HepG2 (cell line): ENCODE measurements around the gene XPO1. TPM values are rescaled to one million over a fixed set of nuclear protein-coding genes. Genes with fewer than 3 reads are reported as not detected.
A peak's percentile ranks its signal among the peaks of the same experiment; 100 is the strongest.

ENCODE experiments used
- ATAC-seq: fragments of 200-7000 bp; cut with Tn5 transposase; 3 replicates; pipeline ENCODE4 v1.9.1; 2020; ENCODE audit warnings: mild to moderate bottlenecking, moderate library complexity
- BruUV-seq: library from RNA; stranded (reverse); fragments of 400-500 nt; replicated peaks from 2 replicates; lab custom pipeline; 2021; lab: Mats Ljungman, UMichigan
- CTCF ChIA-PET: fragments of 300-600 bp; formaldehyde crosslinking; extraction: SDS; loops from one replicate; lab custom pipeline; 2021; ENCODE audit warnings: low total read pairs, inconsistent platforms, low intra/inter-chr PET ratio; lab: Yijun Ruan, JAX
- POLR2A ChIA-PET: fragments of 350-600 bp; sonication (Branson Sonifier 250); formaldehyde crosslinking; loops from one replicate; lab custom pipeline; 2020; ENCODE audit warnings: antibody characterized with exemption, inconsistent platforms; lab: Yijun Ruan, JAX
- DNase-seq: peaks from one replicate; pipeline ENCODE4 v3.0.0-alpha.2; 2015; ENCODE audit warnings: low spot score
- FAIRE-seq: peaks from 3 replicates; lab custom pipeline; 2011; peaks lifted over from hg19 to GRCh38; lab: Jason Lieb, UNC
- H2AFZ ChIP-seq: one replicate; pipeline ENCODE4 v1.6.1; 2011; ENCODE audit warnings: low read length, inconsistent platforms
- H3K27ac ChIP-seq: fragments of 300-600 bp; 3 replicates; pipeline ENCODE4 v1.8.0; 2011; ENCODE audit warnings: mixed run types, mild to moderate bottlenecking, mixed read lengths, low read length, inconsistent platforms; ENCODE audit not compliant: insufficient read depth; ENCODE audit errors: extremely low read length
- H3K27me3 ChIP-seq, 2 experiments: fragments of 200-600 bp in 1 of 2; 2 replicates in 1 of 2; 3 replicates in 1 of 2; pipeline versions ENCODE4 v1.6.0 to v1.8.0; 2011; ENCODE audit warnings: low read length in 2 of 2, mild to moderate bottlenecking in 2 of 2, moderate library complexity in 2 of 2, inconsistent platforms in 1 of 2; ENCODE audit not compliant: insufficient read depth in 2 of 2, control insufficient read depth in 1 of 2
- H3K36me3 ChIP-seq, 2 experiments: fragments of 200-600 bp in 1 of 2; replicated peaks in 1 of 2; 2 replicates in 1 of 2; 3 replicates in 1 of 2; pipeline versions ENCODE4 v1.5.1 to v1.8.0; 2011; ENCODE audit warnings: low read length in 2 of 2, inconsistent platforms in 1 of 2; ENCODE audit not compliant: insufficient read depth in 2 of 2, control insufficient read depth in 1 of 2
- H3K4me1 ChIP-seq: 2 replicates; pipeline ENCODE4 v1.5.1; 2012; ENCODE audit warnings: low read length, inconsistent platforms; ENCODE audit not compliant: insufficient read depth
- H3K4me2 ChIP-seq: 2 replicates; pipeline ENCODE4 v1.6.0; 2011; ENCODE audit warnings: low read depth, low read length, inconsistent platforms
- H3K4me3 ChIP-seq, 3 experiments: fragments of 200-600 bp in 1 of 3; sonication (generic), shearing (Covaris generic) in 1 of 3; replicated peaks in 1 of 3; 2 replicates each; pipeline ENCODE4 v1.5.1; 2011 to 2016; ENCODE audit warnings: low read length in 3 of 3, inconsistent platforms in 2 of 3, low read depth in 2 of 3, mild to moderate bottlenecking in 2 of 3, control low read depth in 1 of 3, mixed read lengths in 1 of 3; ENCODE audit not compliant: insufficient read depth in 1 of 3
- H3K79me2 ChIP-seq: one replicate; pipeline ENCODE4 v1.6.1; 2011; ENCODE audit warnings: low read length, inconsistent platforms; ENCODE audit not compliant: insufficient read depth
- H3K9ac ChIP-seq: 2 replicates; pipeline ENCODE4 v1.6.0; 2011; ENCODE audit warnings: mild to moderate bottlenecking, low read depth, low read length, inconsistent platforms; ENCODE audit not compliant: insufficient read depth
- H3K9me3 ChIP-seq: 2 replicates; pipeline ENCODE4 v1.5.1; 2012; ENCODE audit warnings: mild to moderate bottlenecking, low read length
- H4K20me1 ChIP-seq: 2 replicates; pipeline ENCODE4 v1.6.0; 2011; ENCODE audit warnings: inconsistent platforms, mild to moderate bottlenecking, low read length, moderate library complexity; ENCODE audit not compliant: insufficient read depth
- ATM ChIP-seq: fragments of 450-650 bp; IDR thresholded peaks from 2 replicates; pipeline ENCODE4 v1.7.1; 2017; ENCODE audit warnings: mild to moderate bottlenecking, borderline replicate concordance
- CHD4 ChIP-seq: fragments of 200-600 bp; sonication (generic); IDR thresholded peaks from 2 replicates; pipeline ENCODE4 v1.7.0; 2017; ENCODE audit warnings: mild to moderate bottlenecking, low read length, borderline replicate concordance
- FLYWCH1 ChIP-seq: sonication (generic); formaldehyde crosslinking; IDR thresholded peaks from 2 replicates; pipeline ENCODE4 v1.8.1; 2023; ENCODE audit warnings: mild to moderate bottlenecking, missing genetic modification reagents
- FOXA3 ChIP-seq: IDR thresholded peaks from 2 replicates; pipeline ENCODE4 v1.6.1; 2016; ENCODE audit warnings: missing genetic modification reagents, missing compliant biosample characterization
- HMG20B ChIP-seq: conservative IDR thresholded peaks from 2 replicates; pipeline ENCODE4 v1.6.1; 2016; ENCODE audit warnings: missing genetic modification reagents, missing compliant biosample characterization
- NCOA5 ChIP-seq: sonication (generic); formaldehyde crosslinking; IDR thresholded peaks from 2 replicates; pipeline ENCODE4 v1.4.0; 2020; ENCODE audit warnings: missing genetic modification reagents
- RARA ChIP-seq: IDR thresholded peaks from 2 replicates; pipeline ENCODE4 v1.6.1; 2016; ENCODE audit warnings: missing genetic modification reagents, missing compliant biosample characterization
- RBM22 ChIP-seq: fragments of 200-400 bp; formaldehyde crosslinking; optimal IDR thresholded peaks from 2 replicates; pipeline ENCODE3; 2017; ENCODE audit warnings: mild to moderate bottlenecking, low read length, moderate library complexity
- TBP ChIP-seq: sonication (generic); formaldehyde crosslinking; IDR thresholded peaks from 2 replicates; pipeline ENCODE4 v1.5.0; 2020; ENCODE audit warnings: missing genetic modification reagents
- ZNF121 ChIP-seq: sonication (generic); formaldehyde crosslinking; IDR thresholded peaks from 2 replicates; pipeline ENCODE4 v1.5.0; 2020; ENCODE audit warnings: mild to moderate bottlenecking, missing genetic modification reagents
- ZNF136 ChIP-seq: sonication (generic); formaldehyde crosslinking; IDR thresholded peaks from 2 replicates; pipeline ENCODE4 v1.8.1; 2022; ENCODE audit warnings: low read depth, mild to moderate bottlenecking, moderate library complexity, missing genetic modification reagents
- ZNF235 ChIP-seq: sonication (generic); formaldehyde crosslinking; IDR thresholded peaks from 2 replicates; pipeline ENCODE4 v1.8.1; 2023; ENCODE audit warnings: mild to moderate bottlenecking, missing genetic modification reagents, borderline replicate concordance
- ZNF615 ChIP-seq: sonication (generic); formaldehyde crosslinking; IDR thresholded peaks from 2 replicates; pipeline ENCODE4 v1.5.0; 2020; ENCODE audit warnings: mild to moderate bottlenecking, missing genetic modification reagents, borderline replicate concordance
- ZNF672 ChIP-seq: sonication (generic); formaldehyde crosslinking; IDR thresholded peaks from 2 replicates; pipeline ENCODE4 v1.8.1; 2022; ENCODE audit warnings: missing genetic modification reagents
- ZNF761 ChIP-seq: sonication (generic); formaldehyde crosslinking; conservative IDR thresholded peaks from 2 replicates; pipeline ENCODE4 v1.4.0; 2020; ENCODE audit warnings: mild to moderate bottlenecking, missing genetic modification reagents
- ZSCAN29 ChIP-seq: sonication (generic); formaldehyde crosslinking; conservative IDR thresholded peaks from 2 replicates; pipeline ENCODE4 v1.4.0; 2020; ENCODE audit warnings: mild to moderate bottlenecking, missing genetic modification reagents
- WGBS: methylation state at CpG from one replicate; pipeline ENCODE4 v1.1.6; 2017; ENCODE audit warnings: low lambda C conversion rate; 5-methylcytosine and 5-hydroxymethylcytosine counted together
- in situ Hi-C: cut with HindIII; loops from 2 replicates; pipeline ENCODE4 v1.10.0; 2017; ENCODE audit warnings: low pct_unique_long_range_greater_than_20kb; ENCODE audit not compliant: extremely low pct_ligation_motif_present
- intact Hi-C: fragments of 100-400 bp; cut with micrococcal nuclease; formaldehyde crosslinking; loops from one replicate; pipeline ENCODE4 v1.10.0; 2022; ENCODE audit not compliant: unreplicated experiment
- polyA plus RNA-seq, 8 experiments: library from polyadenylated mRNA; depleted of rRNA in 3 of 8; stranded (reverse) in 7 of 8; unstranded in 1 of 8; fragments of >200 nt; fragmentation: Illumina TruSeq in 4 of 8; extraction: Trizol in 4 of 8; gene quantifications; 2 replicates each; pipeline versions ENCODE4 v1.2.1 to v1.2.3, GENCODE V29; 2011 to 2016; ENCODE audit warnings: low read depth in 4 of 8, missing spikeins in 1 of 8, mixed read lengths in 1 of 8; ENCODE audit not compliant: insufficient read depth in 1 of 8
- total RNA-seq, 5 experiments: library from RNA; depleted of rRNA; stranded (reverse); fragments of >200 nt; fragmentation: Illumina TruSeq; extraction: Trizol; gene quantifications; 2 replicates each; pipeline ENCODE4 v1.2.3, GENCODE V29; 2016; ENCODE audit warnings: low read depth in 1 of 5
- TF ChIP-seq, protein P1 (sequence below): sonication (generic); formaldehyde crosslinking; IDR thresholded peaks from 2 replicates; pipeline ENCODE4 v1.5.0; 2020; ENCODE audit warnings: mild to moderate bottlenecking, missing genetic modification reagents

XPO1 gene
- total and polyA plus RNA-seq, 2 of the 13 experiments (the other 11 are each of a cell fraction or from before 2014, with no cell fraction given): 67.4 to 212 TPM

DNA sequence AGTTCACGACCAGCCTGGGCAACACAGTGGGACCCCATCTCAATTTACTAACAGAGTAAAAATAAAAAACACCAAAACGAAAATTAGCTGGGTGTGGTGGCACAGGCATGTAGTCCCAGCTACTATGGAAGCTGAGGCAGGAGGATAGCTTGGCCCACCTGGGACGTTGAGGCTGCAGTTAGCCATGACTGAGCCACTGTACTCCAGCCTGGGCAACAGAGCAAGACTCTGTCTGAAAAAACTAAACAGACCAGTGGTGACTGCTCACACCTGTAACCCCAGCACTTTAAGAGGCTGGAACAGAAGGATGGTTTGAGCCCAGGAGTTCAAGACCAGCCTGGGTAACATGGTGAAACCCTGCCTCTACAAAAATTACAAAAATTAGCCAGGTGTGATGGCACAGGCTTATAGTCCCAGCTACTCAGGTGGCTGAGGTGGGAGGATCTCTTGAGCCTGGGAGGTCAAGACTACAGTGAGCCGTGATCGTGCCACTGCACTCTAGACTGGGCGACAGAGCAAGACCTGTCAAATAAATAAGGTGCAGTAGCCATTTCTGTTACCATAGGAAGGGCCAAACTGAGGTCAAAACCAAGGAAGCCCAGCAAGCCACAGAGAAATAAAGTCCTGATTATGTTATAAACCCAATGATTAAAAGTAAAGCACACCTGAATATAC is 81.3 kb downstream of the XPO1 start:
- in situ Hi-C loops: no loop called here
- no peak for DNase-seq
- TF ChIP-seq ZSCAN29 (CRISPR knock-in tag): 0 out of 2 replicates have a peak, but pooled peaks have one; percentile 7
- TF ChIP-seq ZNF121 (CRISPR knock-in tag): peak; percentile 91; the same call in 1 of the 2 replicates
- peak; percentile 15 for TF ChIP-seq RBM22
- no peak for TF ChIP-seq HMG20B (CRISPR knock-in tag)
- 0 out of 2 replicates have a peak, but pooled peaks have one; percentile 25 for TF ChIP-seq ZNF136 (CRISPR knock-in tag)
- no peaks in the 10 kb centered on the region for H3K27me3 ChIP-seq
- peaks cover 98% of the 10 kb centered on the region for H3K79me2 ChIP-seq
- no peak overlapping the region; the same call in 1 of the 2 replicates for H3K4me2 ChIP-seq
- peaks cover 88% of the 10 kb centered on the region for H3K4me1 ChIP-seq
- ChIA-PET CTCF (no interaction called here), POLR2A (no interaction called here)
- no peak overlapping the region for H3K9ac ChIP-seq
- H2AFZ ChIP-seq: no peak overlapping the region
- BruUV-seq: no TSS peak
- H3K36me3 ChIP-seq: peaks cover 0 to 2% of the 10 kb centered on the region in 2 experiments; a peak in 2 of 5 replicates
- no peak overlapping the region for H3K4me3 ChIP-seq
- no peak overlapping the region for H3K27ac ChIP-seq
- FAIRE-seq: no peak
- intact Hi-C loops: no loop called here
- no peak; the same call in 1 of the 3 replicates for ATAC-seq
- no peaks in the 10 kb centered on the region for H3K9me3 ChIP-seq
- 93% methylated on average over 6 of the region's 6 CpGs for WGBS
- peaks cover 51% of the 10 kb centered on the region for H4K20me1 ChIP-seq

DNA sequence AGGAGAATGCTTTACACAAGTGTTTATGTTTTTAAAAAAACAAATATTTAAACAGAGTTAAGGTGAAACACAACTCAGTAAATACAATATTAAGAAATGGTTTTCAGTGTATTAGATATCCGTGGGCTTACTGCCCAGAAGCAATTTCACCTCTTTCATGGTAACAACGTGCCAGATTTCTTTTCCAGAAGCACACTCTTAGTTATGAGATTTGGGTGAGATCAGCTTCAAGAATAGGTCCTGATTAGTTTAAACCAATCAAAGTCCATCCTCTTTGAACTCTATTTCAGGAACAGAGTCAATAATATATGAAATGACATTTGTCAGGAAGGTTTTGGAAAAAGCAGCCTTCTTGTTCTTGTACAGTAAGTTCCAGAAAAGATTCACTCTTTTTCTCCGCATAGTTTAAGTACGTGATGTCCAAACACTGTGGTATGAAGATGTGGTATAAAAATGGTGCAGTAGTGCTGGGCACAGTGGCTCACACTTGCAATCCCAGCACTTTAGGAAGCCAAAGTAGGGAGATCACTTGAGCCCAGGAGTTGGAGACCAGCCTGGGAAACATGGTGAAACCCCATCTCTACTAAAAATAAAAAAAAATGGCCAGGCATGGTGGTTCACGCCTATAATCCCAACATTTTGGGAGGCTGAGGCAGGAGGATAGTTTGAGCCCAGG is 81.9 kb downstream of the XPO1 start:
- ChIA-PET POLR2A (no interaction called here), CTCF (no interaction called here)
- H3K9me3 ChIP-seq: no peaks in the 10 kb centered on the region
- H3K4me3 ChIP-seq: no peak overlapping the region
- H3K27ac ChIP-seq: peak overlapping the region; percentile 17
- no TSS peak for BruUV-seq
- H3K79me2 ChIP-seq: peaks cover 97% of the 10 kb centered on the region
- H3K36me3 ChIP-seq: peaks cover 2 to 3% of the 10 kb centered on the region in 2 experiments; a peak in 2 of 5 replicates
- peak overlapping the region; percentile 6 for H3K4me2 ChIP-seq
- ATAC-seq (peak; percentile 28), DNase-seq (peak; percentile 29), FAIRE-seq (no peak)
- H3K27me3 ChIP-seq: no peaks in the 10 kb centered on the region
- no peak overlapping the region for H2AFZ ChIP-seq
- in situ Hi-C loops: no loop called here
- H3K4me1 ChIP-seq: peaks cover 83% of the 10 kb centered on the region
- peaks cover 54% of the 10 kb centered on the region for H4K20me1 ChIP-seq
- WGBS: 68% methylated on average over 5 of the region's 5 CpGs
- intact Hi-C loops: no loop called here
- no peak overlapping the region for H3K9ac ChIP-seq
- TF ChIP-seq ATM (no peak), ZNF761 (CRISPR knock-in tag) (no peak), NCOA5 (CRISPR knock-in tag) (no peak), ZNF235 (CRISPR knock-in tag) (no peak), FOXA3 (CRISPR knock-in tag) (no peak), ZNF615 (CRISPR knock-in tag) (no peak), TBP (CRISPR knock-in tag) (no peak), CHD4 (peak; percentile 52; the same call in 1 of the 2 replicates), RARA (0 out of 2 replicates have a peak, but pooled peaks have one; percentile 3), ZNF672 (no peak), FLYWCH1 (CRISPR knock-in tag) (no peak)
- TF ChIP-seq, protein P1, sequence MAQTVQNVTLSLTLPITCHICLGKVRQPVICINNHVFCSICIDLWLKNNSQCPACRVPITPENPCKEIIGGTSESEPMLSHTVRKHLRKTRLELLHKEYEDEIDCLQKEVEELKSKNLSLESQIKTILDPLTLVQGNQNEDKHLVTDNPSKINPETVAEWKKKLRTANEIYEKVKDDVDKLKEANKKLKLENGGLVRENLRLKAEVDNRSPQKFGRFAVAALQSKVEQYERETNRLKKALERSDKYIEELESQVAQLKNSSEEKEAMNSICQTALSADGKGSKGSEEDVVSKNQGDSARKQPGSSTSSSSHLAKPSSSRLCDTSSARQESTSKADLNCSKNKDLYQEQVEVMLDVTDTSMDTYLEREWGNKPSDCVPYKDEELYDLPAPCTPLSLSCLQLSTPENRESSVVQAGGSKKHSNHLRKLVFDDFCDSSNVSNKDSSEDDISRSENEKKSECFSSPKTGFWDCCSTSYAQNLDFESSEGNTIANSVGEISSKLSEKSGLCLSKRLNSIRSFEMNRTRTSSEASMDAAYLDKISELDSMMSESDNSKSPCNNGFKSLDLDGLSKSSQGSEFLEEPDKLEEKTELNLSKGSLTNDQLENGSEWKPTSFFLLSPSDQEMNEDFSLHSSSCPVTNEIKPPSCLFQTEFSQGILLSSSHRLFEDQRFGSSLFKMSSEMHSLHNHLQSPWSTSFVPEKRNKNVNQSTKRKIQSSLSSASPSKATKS (CRISPR knock-in tag): no peak
